HG03108 (cell line): ENCODE results near the gene MST1.
A peak's percentile ranks its signal among the peaks of the same experiment; 100 is the strongest.

ENCODE experiments used
- ATAC-seq: cut with Tn5 transposase; IDR thresholded peaks from one replicate; pipeline ENCODE4 v1.9.1; 2021; ENCODE audit warnings: moderate library complexity; ENCODE audit not compliant: unreplicated experiment

MST1 gene

DNA sequence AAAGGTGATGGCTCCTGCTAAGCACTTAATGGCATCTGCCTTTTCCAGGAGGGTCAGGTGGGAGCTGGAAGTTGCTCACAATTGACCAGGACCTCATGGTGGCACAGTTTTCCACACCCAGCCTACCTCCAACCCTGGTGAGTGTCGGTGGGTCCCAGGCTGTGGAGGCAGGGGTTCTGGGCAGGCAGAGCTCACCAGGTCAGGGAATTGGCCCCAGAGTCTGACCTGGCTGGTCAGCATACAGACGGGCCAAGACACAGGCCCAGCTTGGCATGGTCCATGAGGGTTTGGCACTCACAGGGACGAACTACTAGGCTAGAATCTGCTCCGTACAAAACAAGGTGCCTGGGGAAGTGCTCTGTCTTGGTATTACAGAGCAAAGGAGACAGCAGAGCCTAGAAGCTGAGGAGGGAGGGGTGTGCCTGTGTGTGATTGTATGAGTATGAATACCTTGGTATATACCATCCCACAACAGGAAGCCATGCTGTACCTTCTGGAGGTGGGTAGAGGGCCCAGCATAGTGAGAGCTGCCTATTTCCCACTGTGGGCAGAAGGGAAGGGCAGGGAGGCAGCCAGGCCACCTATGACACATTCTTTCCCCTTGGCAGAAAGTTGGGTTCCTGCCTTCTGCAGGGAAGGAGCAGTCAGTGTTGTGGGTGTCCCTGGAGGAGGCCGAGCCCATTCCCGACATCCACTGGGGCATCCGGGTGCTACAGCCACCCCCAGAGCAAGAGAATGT is 8.6 kb downstream of the MST1 start:
- no peak for ATAC-seq

DNA sequence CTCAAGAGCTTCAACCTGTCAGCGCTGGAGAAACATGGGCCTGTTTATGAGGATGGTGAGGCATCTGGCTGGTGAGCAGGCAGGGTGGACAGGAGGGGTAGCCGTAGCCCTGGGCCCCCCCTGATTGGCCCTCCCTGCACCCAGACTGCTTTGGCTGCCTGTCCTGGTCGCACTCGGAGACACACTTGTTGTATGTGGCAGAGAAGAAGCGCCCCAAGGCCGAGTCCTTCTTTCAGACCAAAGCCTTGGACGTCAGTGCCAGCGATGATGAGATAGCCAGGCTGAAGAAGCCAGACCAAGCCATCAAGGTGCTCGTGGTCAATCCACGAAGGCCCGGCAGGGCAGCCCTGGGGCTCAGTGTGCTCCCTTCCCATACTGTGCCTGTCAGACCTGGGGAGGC is 13.4 kb downstream of the MST1 start:
- no peak for ATAC-seq

DNA sequence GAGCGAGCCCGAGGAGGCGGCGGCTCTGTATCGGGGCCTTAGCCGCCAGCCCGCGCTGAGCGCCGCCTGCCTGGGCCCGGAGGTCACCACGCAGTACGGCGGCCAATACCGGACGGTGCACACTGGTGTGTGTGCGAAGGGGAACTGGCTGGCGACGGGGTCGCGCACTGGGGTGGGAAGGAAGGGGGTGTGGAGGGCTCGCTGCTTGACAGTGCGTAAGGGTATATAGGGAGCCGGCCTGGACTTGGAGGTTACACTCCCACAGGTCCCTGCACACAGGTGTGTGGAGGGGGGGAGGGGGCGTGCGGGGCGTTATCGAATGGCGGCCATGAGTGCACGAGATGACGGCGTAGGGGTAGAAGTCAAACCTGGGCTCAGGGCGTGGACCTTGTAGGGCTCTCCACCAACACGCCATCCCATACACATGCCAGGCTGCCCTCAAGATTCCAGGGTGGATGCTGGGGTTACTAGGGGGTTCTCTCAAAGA is 14.7 kb downstream of the MST1 start:
- peak; percentile 21 for ATAC-seq

GRCh38 chr3:49673715-49674496 is 15.4 kb downstream of the MST1 start, which contains the start of gene APEH:
Gene APEH, plus strand, starts transcription at chr3:49674351. Its CDS starts 51 bp downstream, at chr3:49674402.
- peak; percentile 80 for ATAC-seq

- ATAC-seq: no peak
These were observed 16.1 kb downstream of the MST1 start for GRCh38 chr3:49673121-49673714.

DNA sequence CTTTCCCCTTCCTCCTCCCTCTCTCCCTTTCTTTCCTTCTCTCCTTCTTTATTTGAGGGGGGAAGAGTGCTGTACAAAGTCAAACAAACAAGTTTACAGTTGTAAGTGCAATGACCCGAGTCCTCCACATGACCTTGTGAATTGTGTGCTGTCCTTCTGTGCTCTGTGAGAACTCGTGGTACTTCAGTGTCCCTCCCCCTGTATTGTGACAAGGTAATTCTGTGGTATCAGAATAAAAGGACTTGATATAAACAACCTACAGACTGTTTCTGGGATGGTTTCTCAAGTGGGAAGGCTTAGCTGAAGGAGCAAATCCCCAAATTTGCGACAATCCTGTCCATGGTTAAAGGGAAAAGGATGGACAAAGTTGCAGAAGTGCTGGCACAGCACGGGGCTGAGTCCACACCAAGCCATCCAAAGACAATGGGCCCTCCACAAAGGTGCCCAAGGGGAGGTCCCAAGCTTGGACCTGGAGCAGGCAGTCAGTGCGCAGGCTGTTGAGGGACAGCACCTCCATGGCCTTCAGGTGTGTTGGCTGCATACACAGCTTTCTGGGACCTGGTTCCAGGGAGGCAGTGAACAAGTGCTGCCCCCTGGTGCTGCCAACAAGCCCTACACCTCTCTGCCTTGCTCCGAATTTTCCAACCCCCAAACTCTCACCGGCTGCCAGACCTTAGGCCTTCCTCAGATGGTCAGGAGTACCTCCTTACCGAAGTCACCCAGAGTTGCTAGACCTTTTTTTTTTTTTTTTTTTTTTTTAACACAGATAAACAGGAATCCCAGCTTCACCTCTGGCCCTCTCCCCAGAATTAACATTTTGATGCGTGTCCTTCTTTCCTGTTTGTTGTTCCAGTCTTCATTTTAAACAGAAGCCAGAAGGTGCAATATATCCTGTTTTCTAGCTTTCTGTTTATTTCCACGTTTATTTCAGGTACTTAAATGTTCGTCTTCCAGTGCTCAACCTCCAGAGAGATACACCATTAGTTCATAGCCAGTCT is 17.7 kb downstream of the MST1 start:
- no peak for ATAC-seq

DNA sequence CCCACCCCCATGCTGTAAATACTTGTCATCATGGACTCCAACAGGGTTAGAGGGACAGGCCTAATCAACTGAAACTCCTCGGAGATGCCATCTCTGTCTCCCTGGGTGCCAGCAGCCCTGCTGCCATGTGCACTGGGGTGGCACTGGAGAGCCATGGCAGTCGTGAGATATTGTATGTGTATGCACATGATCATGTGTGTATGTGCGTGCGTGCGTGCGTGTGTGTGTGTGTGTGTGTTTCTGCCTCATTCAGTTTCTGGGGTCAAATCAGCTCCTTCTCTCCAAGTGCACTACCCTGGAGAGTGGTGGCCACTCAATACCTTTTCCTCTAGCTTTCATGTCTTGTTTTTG is 18.4 kb downstream of the MST1 start:
- no peak for ATAC-seq

GRCh38 chr3:49669352-49669751 is 19.9 kb downstream of the MST1 start:
- no peak for ATAC-seq

DNA sequence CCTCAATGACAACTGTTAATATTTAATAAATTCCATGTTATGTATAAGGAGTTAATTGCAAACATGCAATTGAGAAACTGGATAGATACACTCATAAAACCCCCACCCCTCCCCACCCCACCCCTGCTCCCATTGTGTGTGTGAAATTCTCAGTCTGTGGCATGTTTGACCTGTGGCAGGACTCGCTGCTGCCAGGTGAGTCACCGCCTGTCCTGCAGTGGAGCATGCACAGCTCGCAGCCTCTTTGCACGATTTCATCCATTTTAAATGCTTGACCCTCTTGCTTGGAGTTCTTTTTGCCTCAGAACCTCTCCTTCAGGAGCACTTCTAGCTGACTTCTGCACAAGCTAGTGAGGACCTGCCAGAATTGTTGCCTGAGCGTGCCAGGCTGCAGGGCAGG is 20.4 kb downstream of the MST1 start:
- no peak for ATAC-seq

DNA sequence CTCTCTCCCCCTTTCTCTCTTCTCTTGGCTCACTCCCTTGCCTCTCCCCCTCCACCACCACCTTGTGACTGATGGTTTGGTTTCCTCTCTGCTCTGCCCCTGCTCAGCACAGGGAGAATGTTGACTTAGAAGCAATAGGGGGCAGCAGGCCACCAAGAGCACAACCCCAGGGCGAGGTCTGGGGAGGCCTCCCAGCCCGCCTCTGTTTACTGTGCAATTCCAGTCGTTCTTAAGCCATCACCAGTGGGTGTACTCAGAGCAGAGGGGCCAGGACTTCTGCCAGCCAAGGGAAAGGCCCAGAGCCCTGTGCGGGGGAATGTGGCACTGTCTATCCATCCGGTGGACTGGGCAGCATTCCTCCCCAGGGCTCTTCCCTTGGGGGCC is 20.9 kb downstream of the MST1 start:
- no peak for ATAC-seq

GRCh38 chr3:49667701-49668413 is 21.4 kb downstream of the MST1 start:
- no peak for ATAC-seq

- ATAC-seq: no peak
These were observed 22.7 kb downstream of the MST1 start for GRCh38 chr3:49666592-49666991.

GRCh38 chr3:49665822-49666519 is 23.3 kb downstream of the MST1 start:
- ATAC-seq: no peak

GRCh38 chr3:49664300-49664699 is 25.0 kb downstream of the MST1 start:
- ATAC-seq: no peak

GRCh38 chr3:49663831-49664230 is 25.4 kb downstream of the MST1 start:
- ATAC-seq: no peak

- ATAC-seq: no peak
These were observed 26.4 kb downstream of the MST1 start for GRCh38 chr3:49662720-49663413.

- ATAC-seq: no peak
These were observed 27.3 kb downstream of the MST1 start for GRCh38 chr3:49662021-49662420.

- ATAC-seq: no peak
These were observed 28.0 kb downstream of the MST1 start for GRCh38 chr3:49661281-49661680.

GRCh38 chr3:49659756-49660155 is 29.5 kb downstream of the MST1 start:
- ATAC-seq: no peak
